Lower lobe of right lung (tissue), 2 donors: Measurements from ENCODE around the gene SCTR. TPM values are rescaled to one million over a fixed set of nuclear protein-coding genes. Genes with fewer than 3 reads are reported as not detected.

Experiments
- ATAC-seq, 2 donors: fragments of 200-7000 bp; cut with Tn5 transposase; one replicate each; pipeline ENCODE4 v1.9.1; 2020 to 2022; ENCODE audit warnings: mild to moderate bottlenecking in 2 of 2, moderate library complexity in 2 of 2
- DNase-seq: peaks from one replicate; pipeline ENCODE4 v3.0.0-alpha.2; 2020
- H3K27ac ChIP-seq: fragments of 200-600 bp; one replicate; pipeline ENCODE4 v1.8.0; 2022
- H3K27me3 ChIP-seq: fragments of 200-600 bp; one replicate; pipeline ENCODE4 v1.8.0; 2022; ENCODE audit warnings: low read depth
- H3K36me3 ChIP-seq: fragments of 200-600 bp; one replicate; pipeline ENCODE4 v1.8.0; 2022; ENCODE audit warnings: mild to moderate bottlenecking
- H3K4me1 ChIP-seq: fragments of 200-600 bp; one replicate; pipeline ENCODE4 v1.8.0; 2022
- H3K4me3 ChIP-seq: fragments of 200-600 bp; one replicate; pipeline ENCODE4 v1.8.0; 2022; ENCODE audit warnings: mild to moderate bottlenecking
- H3K9me3 ChIP-seq: fragments of 200-600 bp; one replicate; pipeline ENCODE4 v1.8.0; 2022
- CTCF ChIP-seq: fragments of 200-600 bp; IDR thresholded peaks from one replicate; pipeline ENCODE4 v1.8.0; 2022; ENCODE audit warnings: antibody characterized with exemption, mild to moderate bottlenecking
- intact Hi-C: fragments of 100-400 bp; cut with DNase I; formaldehyde crosslinking; loops from one replicate; pipeline ENCODE4 v1.11.0; 2022
- total RNA-seq: library from RNA; stranded (reverse); fragmentation: NEBNext Ultra II Directional; extraction: Animal tissue kit (Norgen Biotek cat#: 25700); gene quantifications from one replicate; pipeline ENCODE4 v1.2.1, GENCODE V29; 2021
- donor health status: DM: no; HTN: yes; CAD: no; lungs with severe emphysema.

Gene SCTR
- total RNA-seq, 1 donor from 2014 or later, result 13.2 TPM

- intact Hi-C loops, result no loop called here
- no peak for TF ChIP-seq CTCF
- peak overlapping the region; percentile 14 for H3K27ac ChIP-seq
These were observed 121.4 kb downstream of the SCTR start for GRCh38 chr2:119402645-119403560.

GRCh38 chr2:119402106-119402505 is 122.2 kb downstream of the SCTR start:
- Histone ChIP-seq H3K36me3 (no peaks in the 10 kb centered on the region), H3K9me3 (no peaks in the 10 kb centered on the region), H3K4me3 (no peak overlapping the region), H3K27ac (no peak overlapping the region), H3K4me1 (no peaks in the 10 kb centered on the region), H3K27me3 (no peaks in the 10 kb centered on the region)
- ATAC-seq (no peak), DNase-seq (no peak)
- TF ChIP-seq CTCF, result no peak
- intact Hi-C loops, result no loop called here

More at GRCh38 chr2:119402645-119403560, 121.4 kb downstream of the SCTR start:
- DNase-seq (no peak), ATAC-seq (peak; percentile 77 to 87)
- H3K27me3 ChIP-seq, result no peaks in the 10 kb centered on the region
- no peaks in the 10 kb centered on the region for H3K9me3 ChIP-seq
- H3K36me3 ChIP-seq, result no peaks in the 10 kb centered on the region
- no peak overlapping the region for H3K4me3 ChIP-seq
- H3K4me1 ChIP-seq, result peaks cover 7% of the 10 kb centered on the region

GRCh38 chr2:119397196-119397595 is 127.1 kb downstream of the SCTR start:
- Histone ChIP-seq H3K4me3 (no peak overlapping the region), H3K27me3 (no peaks in the 10 kb centered on the region), H3K9me3 (no peaks in the 10 kb centered on the region), H3K27ac (no peak overlapping the region), H3K4me1 (no peaks in the 10 kb centered on the region), H3K36me3 (no peaks in the 10 kb centered on the region)
- TF ChIP-seq CTCF, result no peak
- intact Hi-C loops, result no loop called here
- ATAC-seq (peak in 1 of 2 donors; percentile 26), DNase-seq (no peak)

- no peak for ATAC-seq
- no peak for TF ChIP-seq CTCF
- no peaks in the 10 kb centered on the region for H3K36me3 ChIP-seq
- peaks cover 11% of the 10 kb centered on the region for H3K4me1 ChIP-seq
- H3K9me3 ChIP-seq, result no peaks in the 10 kb centered on the region
- DNase-seq, result no peak
- H3K27ac ChIP-seq, result no peak overlapping the region
- no peak overlapping the region for H3K4me3 ChIP-seq
- no peaks in the 10 kb centered on the region for H3K27me3 ChIP-seq
- intact Hi-C loops, result no loop called here
These were observed 130.1 kb downstream of the SCTR start for GRCh38 chr2:119393971-119394748.

Other genes starting within 250 kb of the SCTR start
- 11.6 TPM for gene C2orf76, start 157.6 kb downstream of the SCTR start, total RNA-seq
- 172 TPM for gene DBI, start 157.5 kb downstream of the SCTR start, total RNA-seq
- 21.7 TPM for gene TMEM37, start 92.6 kb downstream of the SCTR start, total RNA-seq
- 33.9 TPM for gene CFAP221, start 20.0 kb upstream of the SCTR start, total RNA-seq
- gene TMEM177, start 154.7 kb upstream of the SCTR start, total RNA-seq, result 5.8 TPM
- 44.5 TPM for gene PTPN4, start 235.4 kb upstream of the SCTR start, total RNA-seq